ENCODE results near the gene TRIL. TPM values are rescaled to one million over a fixed set of nuclear protein-coding genes. Genes with fewer than 3 reads are reported as not detected.

Gene TRIL
- total RNA-seq, 1 experiment from 2014 or later, result 3.0 TPM

GRCh38 chr7:28996836-28997235 is 38.7 kb upstream of the TRIL start:
- Mint-ChIP-seq H3K9me3 (no peaks in the 10 kb centered on the region), H3K36me3 (no peaks in the 10 kb centered on the region), H3K4me1 (peaks cover 24% of the 10 kb centered on the region), H3K4me3 (no peak overlapping the region), H3K27ac (peak overlapping the region; percentile 13; the same call in 1 of the 2 replicates), H3K27me3 (ENCODE audit: low read depth) (no peaks in the 10 kb centered on the region)
- DNase-seq (ENCODE audit: low spot score) (no peak), ATAC-seq (no peak)
- CTCF ChIA-PET, result interaction anchor here (1.1 to 1.7 kb wide), 2 partner anchors 39 to 75 kb away, joined by 4 to 5 read pairs; partner anchors contain the start of gene TRIL
- TF ChIP-seq ZBTB43 (CRISPR knock-in tag; IDR thresholded peaks at IDR 0.05) (no peak), RELA (CRISPR knock-in tag; IDR thresholded peaks at IDR 0.05; ENCODE audit: borderline replicate concordance) (no peak), TEAD4 (CRISPR knock-in tag; IDR thresholded peaks at IDR 0.05) (no peak), CDX4 (CRISPR knock-in tag; IDR thresholded peaks at IDR 0.05; ENCODE audit: borderline replicate concordance) (no peak), ZMAT4 (CRISPR knock-in tag; IDR thresholded peaks at IDR 0.05) (no peak), TP53 (CRISPR knock-in tag; IDR thresholded peaks at IDR 0.05) (no peak), JUN (CRISPR knock-in tag; IDR thresholded peaks at IDR 0.05) (no peak), RORB (CRISPR knock-in tag; IDR thresholded peaks at IDR 0.05) (no peak), MYBL2 (CRISPR knock-in tag; IDR thresholded peaks at IDR 0.05) (no peak), SP1 (CRISPR knock-in tag; conservative IDR thresholded peaks at IDR 0.05) (no peak), SMAD3 (CRISPR knock-in tag; IDR thresholded peaks at IDR 0.05; ENCODE audit: borderline replicate concordance) (no peak), ELF4 (CRISPR knock-in tag; IDR thresholded peaks at IDR 0.05; ENCODE audit: low read depth) (no peak), IRF2 (CRISPR knock-in tag; IDR thresholded peaks at IDR 0.05; ENCODE audit: borderline replicate concordance, low read depth) (no peak), HMGA2 (CRISPR knock-in tag; IDR thresholded peaks at IDR 0.05) (no peak), MAX (CRISPR knock-in tag; IDR thresholded peaks at IDR 0.05) (no peak), CREM (CRISPR knock-in tag; IDR thresholded peaks at IDR 0.05) (no peak), TEAD1 (CRISPR knock-in tag; IDR thresholded peaks at IDR 0.05) (no peak), USF1 (CRISPR knock-in tag; IDR thresholded peaks at IDR 0.05) (no peak)
- POLR2A ChIA-PET, result interaction anchor here (0.6 kb wide), 1 partner anchor 106 kb away, joined by 4 read pairs; no protein-coding TSS in a partner anchor

GRCh38 chr7:28993371-28993770 is 35.2 kb upstream of the TRIL start:
- TF ChIP-seq TEAD1 (CRISPR knock-in tag; IDR thresholded peaks at IDR 0.05), result no peak
- TF ChIP-seq GRHL2 (CRISPR knock-in tag; IDR thresholded peaks at IDR 0.05; ENCODE audit: insufficient replicate concordance, severe bottlenecking), result no peak
- TF ChIP-seq ZNF416 (CRISPR knock-in tag; IDR thresholded peaks at IDR 0.05), result no peak
- no peak for TF ChIP-seq MXD4 (CRISPR knock-in tag; IDR thresholded peaks at IDR 0.05; ENCODE audit: borderline replicate concordance)
- no peak for TF ChIP-seq CDX4 (CRISPR knock-in tag; IDR thresholded peaks at IDR 0.05; ENCODE audit: borderline replicate concordance)
- H3K4me1 Mint-ChIP-seq, result peaks cover 25% of the 10 kb centered on the region
- H3K27me3 Mint-ChIP-seq (ENCODE audit: low read depth), result no peaks in the 10 kb centered on the region
- H3K4me3 Mint-ChIP-seq, result no peak overlapping the region
- CTCF ChIA-PET, result no interaction called here
- no peaks in the 10 kb centered on the region for H3K36me3 Mint-ChIP-seq
- no peak for ATAC-seq
- POLR2A ChIA-PET, result no interaction called here
- H3K9me3 Mint-ChIP-seq, result no peaks in the 10 kb centered on the region
- DNase-seq (ENCODE audit: low spot score), result no peak
- H3K27ac Mint-ChIP-seq, result no peak overlapping the region
